ENCODE measurements around the gene CA7.

Gene CA7

GRCh38 chr16:66899945-66900710 is 55.9 kb downstream of the CA7 start:
- Histone ChIP-seq H3K9me3 (ENCODE audit: low read depth, low read length) (no peaks in the 10 kb centered on the region), H3K27ac (no peak overlapping the region), H3K4me3 (no peak overlapping the region), H3K36me3 (ENCODE audit: insufficient read depth, low read length) (no peaks in the 10 kb centered on the region), H3K9ac (ENCODE audit: insufficient read length) (no peak overlapping the region)
- DNase-seq (ENCODE audit: low read depth, low spot score) = no peak
- no peak for TF ChIP-seq FOXP2 (optimal IDR thresholded peaks at IDR 0.05; ENCODE audit: control extremely low read depth, extremely low read length, insufficient read depth)
- no peak for TF ChIP-seq POLR2AphosphoS5 (IDR thresholded peaks at IDR 0.05; ENCODE audit: borderline replicate concordance, low read depth, low read length)
- no peak for TF ChIP-seq EZH2 (IDR thresholded peaks at IDR 0.05)

- no peak for TF ChIP-seq EZH2 (IDR thresholded peaks at IDR 0.05)
- no peak for TF ChIP-seq FOXP2 (optimal IDR thresholded peaks at IDR 0.05; ENCODE audit: control extremely low read depth, extremely low read length, insufficient read depth)
- no peak for TF ChIP-seq POLR2AphosphoS5 (IDR thresholded peaks at IDR 0.05; ENCODE audit: borderline replicate concordance, low read depth, low read length)
- DNase-seq (ENCODE audit: low read depth, low spot score) = no peak
- Histone ChIP-seq H3K27ac (no peak overlapping the region), H3K9ac (ENCODE audit: insufficient read length) (no peak overlapping the region), H3K4me3 (no peak overlapping the region), H3K36me3 (ENCODE audit: insufficient read depth, low read length) (no peaks in the 10 kb centered on the region), H3K9me3 (ENCODE audit: low read depth, low read length) (no peaks in the 10 kb centered on the region)
Observed at GRCh38 chr16:66900721-66901441, 56.7 kb downstream of the CA7 start.

- Histone ChIP-seq H3K4me3 (no peak overlapping the region), H3K9ac (ENCODE audit: insufficient read length) (no peak overlapping the region), H3K27ac (no peak overlapping the region), H3K9me3 (ENCODE audit: low read depth, low read length) (no peaks in the 10 kb centered on the region), H3K36me3 (ENCODE audit: insufficient read depth, low read length) (no peaks in the 10 kb centered on the region)
- no peak for DNase-seq (ENCODE audit: low read depth, low spot score)
- no peak for TF ChIP-seq FOXP2 (optimal IDR thresholded peaks at IDR 0.05; ENCODE audit: control extremely low read depth, extremely low read length, insufficient read depth)
- TF ChIP-seq EZH2 (IDR thresholded peaks at IDR 0.05) = no peak
- no peak for TF ChIP-seq POLR2AphosphoS5 (IDR thresholded peaks at IDR 0.05; ENCODE audit: borderline replicate concordance, low read depth, low read length)
Observed at GRCh38 chr16:66901626-66902025, 57.4 kb downstream of the CA7 start.

- DNase-seq (ENCODE audit: low read depth, low spot score) = no peak
- TF ChIP-seq FOXP2 (optimal IDR thresholded peaks at IDR 0.05; ENCODE audit: control extremely low read depth, extremely low read length, insufficient read depth) (no peak), EZH2 (IDR thresholded peaks at IDR 0.05) (no peak), POLR2AphosphoS5 (IDR thresholded peaks at IDR 0.05; ENCODE audit: borderline replicate concordance, low read depth, low read length) (no peak)
- Histone ChIP-seq H3K9me3 (ENCODE audit: low read depth, low read length) (no peaks in the 10 kb centered on the region), H3K36me3 (ENCODE audit: insufficient read depth, low read length) (no peaks in the 10 kb centered on the region), H3K9ac (ENCODE audit: insufficient read length) (no peak overlapping the region), H3K27ac (no peak overlapping the region), H3K4me3 (no peak overlapping the region)
Observed at GRCh38 chr16:66902648-66903543, 58.7 kb downstream of the CA7 start.

All from SK-N-MC (cell line).